GM18867 (cell line): ENCODE data around the gene EEF1AKMT2.

Experiments
- ATAC-seq: cut with Tn5 transposase; IDR thresholded peaks from one replicate; pipeline ENCODE4 v1.9.1; 2021; ENCODE audit warnings: mild to moderate bottlenecking, moderate library complexity; ENCODE audit not compliant: unreplicated experiment

The EEF1AKMT2 gene

GRCh38 chr10:124739119-124739921 is 52.4 kb downstream of the EEF1AKMT2 start:
- no peak for ATAC-seq

- no peak for ATAC-seq
Observed at GRCh38 chr10:124738441-124738840, 53.2 kb downstream of the EEF1AKMT2 start.

- no peak for ATAC-seq
Observed at GRCh38 chr10:124737708-124738107, 54.0 kb downstream of the EEF1AKMT2 start.

- ATAC-seq: no peak
Observed at GRCh38 chr10:124737221-124737620, 54.5 kb downstream of the EEF1AKMT2 start.

GRCh38 chr10:124736491-124737136 is 55.1 kb downstream of the EEF1AKMT2 start:
- no peak for ATAC-seq

- no peak for ATAC-seq
Observed at GRCh38 chr10:124735491-124736286, 56.0 kb downstream of the EEF1AKMT2 start.

GRCh38 chr10:124734311-124735166 is 57.1 kb downstream of the EEF1AKMT2 start:
- no peak for ATAC-seq

- ATAC-seq: no peak
Observed at GRCh38 chr10:124733571-124734245, 58.0 kb downstream of the EEF1AKMT2 start.

GRCh38 chr10:124732931-124733570 is 58.6 kb downstream of the EEF1AKMT2 start:
- ATAC-seq: peak; percentile 64

GRCh38 chr10:124731551-124731950 is 60.1 kb downstream of the EEF1AKMT2 start:
- no peak for ATAC-seq

GRCh38 chr10:124730790-124731189 is 60.9 kb downstream of the EEF1AKMT2 start:
- ATAC-seq: no peak

GRCh38 chr10:124728830-124729661 is 62.6 kb downstream of the EEF1AKMT2 start:
- no peak for ATAC-seq

GRCh38 chr10:124728071-124728829 is 63.4 kb downstream of the EEF1AKMT2 start:
- no peak for ATAC-seq

- no peak for ATAC-seq
Observed at GRCh38 chr10:124727361-124727960, 64.2 kb downstream of the EEF1AKMT2 start.

- no peak for ATAC-seq
Observed at GRCh38 chr10:124725791-124726190, 65.9 kb downstream of the EEF1AKMT2 start.

GRCh38 chr10:124725171-124725631 is 66.5 kb downstream of the EEF1AKMT2 start:
- ATAC-seq: no peak

GRCh38 chr10:124724279-124725027 is 67.2 kb downstream of the EEF1AKMT2 start:
- no peak for ATAC-seq
